ENCODE data around the gene SLC6A20. TPM values are rescaled to one million over a fixed set of nuclear protein-coding genes. Genes with fewer than 3 reads are reported as not detected.

Gene SLC6A20
- total and polyA plus RNA-seq, 2 donors from 2014 or later = 0.37 to 35.2 TPM

DNA sequence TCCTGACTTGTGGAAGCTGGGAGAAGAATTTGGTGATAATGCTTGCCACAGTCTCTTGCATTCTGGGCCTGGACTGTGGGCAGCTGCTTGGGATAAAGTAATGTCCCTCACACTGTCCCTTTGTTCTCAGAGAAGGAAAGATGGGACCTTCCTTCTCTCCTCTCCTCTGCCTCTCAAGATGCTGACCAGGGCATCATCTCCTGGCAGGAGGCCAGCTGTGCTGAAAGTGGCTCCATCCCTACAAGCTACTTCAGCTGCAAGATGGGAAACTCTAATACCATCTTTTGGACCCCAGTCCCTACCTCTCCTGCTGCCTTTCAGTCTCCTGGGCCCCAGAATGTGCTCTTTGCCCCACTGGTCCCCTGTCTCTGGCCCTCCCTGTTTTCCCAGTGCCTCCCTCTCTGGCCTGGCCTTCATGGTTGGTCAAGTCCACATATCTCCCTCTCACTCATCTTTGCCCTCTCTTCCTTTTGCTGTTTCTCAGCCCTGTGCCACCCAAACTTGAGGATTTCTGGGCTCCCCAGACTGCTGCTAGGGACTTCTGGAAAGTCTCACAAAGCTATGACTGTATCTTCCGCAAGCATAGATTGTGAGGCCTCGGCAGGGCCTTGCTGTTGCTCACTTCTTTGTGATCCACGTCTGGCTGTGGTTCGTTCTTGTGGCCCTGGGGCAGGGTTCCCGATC lies 7.1 kb upstream of the SLC6A20 start:
- FAIRE-seq = no peak
- Histone ChIP-seq H3K9me3 (ENCODE audit: control insufficient read depth in 2 of 3, insufficient read depth in 1 of 3, low read length in 3 of 3) (no peaks in the 10 kb centered on the region), H3K27me3 (ENCODE audit: control insufficient read depth, insufficient read depth, low read length) (no peaks in the 10 kb centered on the region), H3K27ac (ENCODE audit: low read depth in 2 of 2, low read length in 2 of 2) (no peak overlapping the region), H3K4me3 (ENCODE audit: low read length in 3 of 3) (no peak overlapping the region), H3K4me1 (ENCODE audit: control insufficient read depth in 2 of 3, insufficient read depth in 2 of 3, low read depth in 1 of 3, low read length in 3 of 3) (no peaks in the 10 kb centered on the region), H3K36me3 (ENCODE audit: control insufficient read depth in 2 of 3, insufficient read depth in 3 of 3, low read length in 3 of 3) (no peaks in the 10 kb centered on the region), H3K9ac (ENCODE audit: low read length in 3 of 3) (no peak overlapping the region)
- DNase-seq = no peak
- intact Hi-C loops (cut with DNase I) = no loop called here
- TF ChIP-seq, protein P1, sequence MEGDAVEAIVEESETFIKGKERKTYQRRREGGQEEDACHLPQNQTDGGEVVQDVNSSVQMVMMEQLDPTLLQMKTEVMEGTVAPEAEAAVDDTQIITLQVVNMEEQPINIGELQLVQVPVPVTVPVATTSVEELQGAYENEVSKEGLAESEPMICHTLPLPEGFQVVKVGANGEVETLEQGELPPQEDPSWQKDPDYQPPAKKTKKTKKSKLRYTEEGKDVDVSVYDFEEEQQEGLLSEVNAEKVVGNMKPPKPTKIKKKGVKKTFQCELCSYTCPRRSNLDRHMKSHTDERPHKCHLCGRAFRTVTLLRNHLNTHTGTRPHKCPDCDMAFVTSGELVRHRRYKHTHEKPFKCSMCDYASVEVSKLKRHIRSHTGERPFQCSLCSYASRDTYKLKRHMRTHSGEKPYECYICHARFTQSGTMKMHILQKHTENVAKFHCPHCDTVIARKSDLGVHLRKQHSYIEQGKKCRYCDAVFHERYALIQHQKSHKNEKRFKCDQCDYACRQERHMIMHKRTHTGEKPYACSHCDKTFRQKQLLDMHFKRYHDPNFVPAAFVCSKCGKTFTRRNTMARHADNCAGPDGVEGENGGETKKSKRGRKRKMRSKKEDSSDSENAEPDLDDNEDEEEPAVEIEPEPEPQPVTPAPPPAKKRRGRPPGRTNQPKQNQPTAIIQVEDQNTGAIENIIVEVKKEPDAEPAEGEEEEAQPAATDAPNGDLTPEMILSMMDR (IDR thresholded peaks at IDR 0.05; ENCODE audit: borderline replicate concordance, extremely low read depth, insufficient read depth) = no peak

DNA sequence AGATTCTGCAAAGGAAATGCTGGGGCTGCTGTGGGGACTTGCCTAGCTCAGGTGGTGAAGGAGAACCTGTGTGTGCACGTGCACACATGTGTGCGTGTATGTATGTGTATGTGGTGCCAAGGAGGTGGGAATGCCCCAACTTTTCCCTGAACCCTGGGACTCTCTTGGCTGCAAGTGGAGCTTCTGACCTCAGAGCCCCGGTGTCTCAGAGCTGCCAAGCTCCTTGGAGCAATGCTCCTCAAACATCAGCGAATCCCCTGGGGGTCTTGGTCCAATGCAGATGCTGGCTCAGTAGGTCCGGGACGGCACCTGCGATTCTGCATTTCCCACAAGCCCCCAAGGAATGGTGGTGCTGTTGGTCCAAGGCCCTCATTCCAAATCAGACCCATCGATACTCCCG lies 5.8 kb upstream of the SLC6A20 start:
- intact Hi-C loops (cut with DNase I) = no loop called here
- Histone ChIP-seq H3K27ac (ENCODE audit: low read depth in 2 of 2, low read length in 2 of 2) (no peak overlapping the region), H3K36me3 (ENCODE audit: control insufficient read depth in 2 of 3, insufficient read depth in 3 of 3, low read length in 3 of 3) (no peaks in the 10 kb centered on the region), H3K27me3 (ENCODE audit: control insufficient read depth, insufficient read depth, low read length) (peaks cover 7% of the 10 kb centered on the region), H3K4me1 (ENCODE audit: control insufficient read depth in 2 of 3, insufficient read depth in 2 of 3, low read depth in 1 of 3, low read length in 3 of 3) (no peaks in the 10 kb centered on the region), H3K9me3 (ENCODE audit: control insufficient read depth in 2 of 3, insufficient read depth in 1 of 3, low read length in 3 of 3) (no peaks in the 10 kb centered on the region), H3K4me3 (ENCODE audit: low read length in 3 of 3) (no peak overlapping the region), H3K9ac (ENCODE audit: low read length in 3 of 3) (no peak overlapping the region)
- FAIRE-seq (no peak), DNase-seq (no peak)
- TF ChIP-seq, protein P1 (IDR thresholded peaks at IDR 0.05; ENCODE audit: borderline replicate concordance, extremely low read depth, insufficient read depth) = no peak

DNA sequence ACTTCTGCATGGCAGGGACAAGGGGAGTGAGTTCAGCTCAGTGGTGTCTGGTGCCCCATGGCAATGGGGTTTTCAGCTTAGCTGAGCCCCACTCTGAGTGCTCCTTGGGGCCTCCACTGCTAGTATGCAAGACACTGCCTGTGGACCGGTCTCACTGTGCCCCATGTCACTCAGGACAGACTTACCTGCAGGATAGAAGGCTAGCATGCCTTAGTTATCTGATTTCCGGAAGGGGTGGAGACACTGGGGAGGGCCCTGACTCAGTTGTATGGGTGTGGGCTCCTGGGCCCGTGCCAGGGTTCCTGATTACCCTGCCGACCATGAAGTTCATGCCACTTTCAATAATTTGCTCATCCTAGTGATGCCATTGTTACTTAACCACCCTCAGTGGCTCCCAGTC lies 4.3 kb upstream of the SLC6A20 start:
- Histone ChIP-seq H3K27me3 (ENCODE audit: control insufficient read depth, insufficient read depth, low read length) (peaks cover 18% of the 10 kb centered on the region), H3K9me3 (ENCODE audit: control insufficient read depth in 2 of 3, insufficient read depth in 1 of 3, low read length in 3 of 3) (no peaks in the 10 kb centered on the region), H3K36me3 (ENCODE audit: control insufficient read depth in 2 of 3, insufficient read depth in 3 of 3, low read length in 3 of 3) (no peaks in the 10 kb centered on the region), H3K27ac (ENCODE audit: low read depth in 2 of 2, low read length in 2 of 2) (no peak overlapping the region), H3K4me1 (ENCODE audit: control insufficient read depth in 2 of 3, insufficient read depth in 2 of 3, low read depth in 1 of 3, low read length in 3 of 3) (peaks cover 0 to 9% (median 0%) of the 10 kb centered on the region in 3 donors), H3K9ac (ENCODE audit: low read length in 3 of 3) (no peak overlapping the region), H3K4me3 (ENCODE audit: low read length in 3 of 3) (no peak overlapping the region)
- DNase-seq (no peak), FAIRE-seq (no peak)
- intact Hi-C loops (cut with DNase I) = no loop called here
- TF ChIP-seq, protein P1 (IDR thresholded peaks at IDR 0.05; ENCODE audit: borderline replicate concordance, extremely low read depth, insufficient read depth) = no peak

DNA sequence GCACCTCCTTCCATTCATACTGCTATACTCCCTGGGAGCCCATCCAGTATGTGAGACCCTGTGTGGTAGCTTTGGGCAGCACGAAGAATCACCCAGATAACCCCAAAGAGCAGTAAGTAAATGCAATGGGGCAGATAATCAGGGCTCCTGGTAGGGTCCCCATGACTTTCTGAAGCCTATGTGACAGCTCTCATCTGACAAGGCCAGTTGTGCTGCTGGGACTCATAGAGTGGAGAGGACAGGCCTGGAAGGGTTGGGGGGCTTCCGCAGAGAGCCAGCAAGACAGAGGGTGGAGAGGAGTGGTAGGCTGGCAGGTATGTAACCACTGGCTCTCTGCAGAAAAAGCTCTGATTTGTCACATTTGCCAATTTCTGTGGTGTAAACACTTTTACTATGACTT lies 3.2 kb upstream of the SLC6A20 start:
- Histone ChIP-seq H3K27ac (ENCODE audit: low read depth in 2 of 2, low read length in 2 of 2) (no peak overlapping the region), H3K4me1 (ENCODE audit: control insufficient read depth in 2 of 3, insufficient read depth in 2 of 3, low read depth in 1 of 3, low read length in 3 of 3) (peaks cover 0 to 9% (median 0%) of the 10 kb centered on the region in 3 donors), H3K27me3 (ENCODE audit: control insufficient read depth, insufficient read depth, low read length) (peaks cover 23% of the 10 kb centered on the region), H3K36me3 (ENCODE audit: control insufficient read depth in 2 of 3, insufficient read depth in 3 of 3, low read length in 3 of 3) (no peaks in the 10 kb centered on the region), H3K9me3 (ENCODE audit: control insufficient read depth in 2 of 3, insufficient read depth in 1 of 3, low read length in 3 of 3) (no peaks in the 10 kb centered on the region), H3K4me3 (ENCODE audit: low read length in 3 of 3) (no peak overlapping the region), H3K9ac (ENCODE audit: low read length in 3 of 3) (no peak overlapping the region)
- TF ChIP-seq, protein P1 (IDR thresholded peaks at IDR 0.05; ENCODE audit: borderline replicate concordance, extremely low read depth, insufficient read depth) = no peak
- FAIRE-seq (no peak), DNase-seq (no peak)
- intact Hi-C loops (cut with DNase I) = no loop called here

Measured in kidney (tissue), 14 donors.